Activated CD8-positive, alpha-beta memory T cell treated with anti-CD3 and anti-CD28 coated beads, Interleukin-2, amount 50 U/mL, for 24 hours (primary cell): Measurements from ENCODE around the gene MAG.
"Not testable (repeated sequence)": the region's sequence is repeated elsewhere in the genome, so short reads cannot be mapped to it uniquely, and the experiment has no call there.

Experiments used
- DNase-seq: peaks from one replicate; pipeline ENCODE4 v3.0.0-alpha.2; 2020; ENCODE audit errors: extremely low read depth

MAG gene

GRCh38 chr19:35346193-35347052, 54.5 kb downstream of the MAG start:
- DNase-seq = peak; percentile 44

GRCh38 chr19:35347171-35347929, 55.4 kb downstream of the MAG start, which contains the start of gene FFAR1:
TSS of gene FFAR1 (plus strand) at chr19:35347902. CDS start at chr19:35351552, 3,650 bp downstream.
- DNase-seq = peak; percentile 31

DNA sequence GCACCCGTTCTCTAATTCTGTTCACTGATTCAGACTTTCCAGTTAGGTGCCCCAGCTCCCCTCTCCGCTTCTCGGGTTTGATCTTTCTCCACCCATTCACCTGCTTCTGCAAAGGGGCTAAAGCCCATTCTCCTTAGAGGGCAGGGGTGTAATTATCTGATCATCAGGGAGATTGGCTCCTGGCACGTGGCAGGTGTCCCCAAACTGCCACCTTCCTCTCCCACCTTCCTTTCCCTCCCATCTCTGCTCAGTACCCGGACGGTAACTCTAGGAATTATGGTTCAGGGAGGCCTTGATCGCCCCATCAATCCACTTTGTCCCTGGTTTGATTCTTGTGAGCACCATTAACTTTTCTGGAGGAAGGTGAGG, 56.0 kb downstream of the MAG start:
- no peak for DNase-seq

GRCh38 chr19:35348911-35349611, 57.1 kb downstream of the MAG start:
- DNase-seq = no peak

- no peak for DNase-seq
Observed at GRCh38 chr19:35349614-35350521, 57.9 kb downstream of the MAG start.

DNA sequence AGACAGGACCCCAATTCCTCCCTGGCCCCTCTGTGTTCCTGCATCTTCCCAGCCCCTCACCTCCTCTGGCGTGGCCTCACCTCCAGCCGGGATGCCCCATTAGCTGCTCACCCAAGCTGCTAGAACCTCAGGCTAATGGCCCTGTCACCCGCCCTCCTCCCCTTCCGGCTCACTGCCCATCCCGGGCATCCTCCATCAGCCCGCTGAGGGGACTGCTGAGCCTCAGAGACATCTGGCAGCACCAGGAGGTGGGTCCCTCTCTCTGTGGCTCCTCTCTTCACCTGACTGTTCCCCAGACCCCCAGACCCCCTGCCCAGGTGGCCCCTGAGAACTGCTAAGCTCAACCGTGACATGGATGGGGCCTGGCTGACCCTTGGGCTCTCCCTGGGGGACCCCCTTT, 58.6 kb downstream of the MAG start:
- DNase-seq = no peak

DNA sequence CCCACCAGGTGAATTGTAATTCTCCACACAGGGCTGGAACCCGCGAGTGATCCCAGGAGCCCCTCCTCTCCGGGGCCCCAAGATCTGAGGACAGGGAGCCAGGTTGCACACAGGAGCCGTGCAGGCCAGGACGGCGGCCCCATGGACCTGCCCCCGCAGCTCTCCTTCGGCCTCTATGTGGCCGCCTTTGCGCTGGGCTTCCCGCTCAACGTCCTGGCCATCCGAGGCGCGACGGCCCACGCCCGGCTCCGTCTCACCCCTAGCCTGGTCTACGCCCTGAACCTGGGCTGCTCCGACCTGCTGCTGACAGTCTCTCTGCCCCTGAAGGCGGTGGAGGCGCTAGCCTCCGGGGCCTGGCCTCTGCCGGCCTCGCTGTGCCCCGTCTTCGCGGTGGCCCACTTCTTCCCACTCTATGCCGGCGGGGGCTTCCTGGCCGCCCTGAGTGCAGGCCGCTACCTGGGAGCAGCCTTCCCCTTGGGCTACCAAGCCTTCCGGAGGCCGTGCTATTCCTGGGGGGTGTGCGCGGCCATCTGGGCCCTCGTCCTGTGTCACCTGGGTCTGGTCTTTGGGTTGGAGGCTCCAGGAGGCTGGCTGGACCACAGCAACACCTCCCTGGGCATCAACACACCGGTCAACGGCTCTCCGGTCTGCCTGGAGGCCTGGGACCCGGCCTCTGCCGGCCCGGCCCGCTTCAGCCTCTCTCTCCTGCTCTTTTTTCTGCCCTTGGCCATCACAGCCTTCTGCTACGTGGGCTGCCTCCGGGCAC, 59.6 kb downstream of the MAG start:
- no peak for DNase-seq

DNA sequence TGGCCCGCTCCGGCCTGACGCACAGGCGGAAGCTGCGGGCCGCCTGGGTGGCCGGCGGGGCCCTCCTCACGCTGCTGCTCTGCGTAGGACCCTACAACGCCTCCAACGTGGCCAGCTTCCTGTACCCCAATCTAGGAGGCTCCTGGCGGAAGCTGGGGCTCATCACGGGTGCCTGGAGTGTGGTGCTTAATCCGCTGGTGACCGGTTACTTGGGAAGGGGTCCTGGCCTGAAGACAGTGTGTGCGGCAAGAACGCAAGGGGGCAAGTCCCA, 60.2 kb downstream of the MAG start:
- DNase-seq = no peak

- DNase-seq = peak; percentile 54
Observed at GRCh38 chr19:35352448-35353304, 60.7 kb downstream of the MAG start.

DNA sequence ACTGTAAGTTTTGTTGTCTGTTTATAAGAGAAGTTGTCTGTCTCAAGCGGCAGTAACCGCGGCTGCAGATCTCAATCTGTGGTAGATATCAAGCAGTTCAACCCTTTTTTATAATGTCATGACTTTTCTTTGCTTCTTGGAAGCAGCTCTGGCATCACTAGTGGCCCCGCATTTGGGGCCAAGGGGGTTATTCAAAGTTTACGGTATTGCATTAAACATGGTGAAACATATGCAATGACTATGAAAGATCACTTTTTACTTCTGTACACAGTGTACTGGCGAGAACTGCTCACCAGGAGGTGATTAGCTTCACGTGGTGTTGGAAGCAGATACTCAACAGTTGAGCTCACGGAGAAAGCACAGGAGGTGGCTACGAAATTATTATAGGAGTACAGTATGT, 61.7 kb downstream of the MAG start:
- no peak for DNase-seq

DNA sequence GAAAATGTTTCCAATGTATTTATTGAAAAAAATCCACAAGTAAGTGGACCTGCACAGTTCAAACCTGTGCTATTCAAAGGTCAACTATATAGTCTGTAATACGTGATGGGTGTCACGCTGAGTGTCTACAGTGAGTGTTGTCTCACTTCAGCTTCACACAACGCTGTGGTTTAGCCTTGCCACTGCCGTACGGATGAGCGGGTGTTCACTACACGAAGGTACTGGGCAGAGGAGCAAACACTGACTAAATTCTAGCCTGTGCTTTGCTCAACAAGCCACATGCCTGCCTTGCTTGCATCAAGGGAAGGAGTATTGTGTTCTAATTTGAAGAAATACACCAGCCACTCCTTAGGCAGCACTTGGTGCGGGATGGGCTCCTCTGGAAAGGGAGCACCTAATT, 62.9 kb downstream of the MAG start:
- DNase-seq = no peak

DNA sequence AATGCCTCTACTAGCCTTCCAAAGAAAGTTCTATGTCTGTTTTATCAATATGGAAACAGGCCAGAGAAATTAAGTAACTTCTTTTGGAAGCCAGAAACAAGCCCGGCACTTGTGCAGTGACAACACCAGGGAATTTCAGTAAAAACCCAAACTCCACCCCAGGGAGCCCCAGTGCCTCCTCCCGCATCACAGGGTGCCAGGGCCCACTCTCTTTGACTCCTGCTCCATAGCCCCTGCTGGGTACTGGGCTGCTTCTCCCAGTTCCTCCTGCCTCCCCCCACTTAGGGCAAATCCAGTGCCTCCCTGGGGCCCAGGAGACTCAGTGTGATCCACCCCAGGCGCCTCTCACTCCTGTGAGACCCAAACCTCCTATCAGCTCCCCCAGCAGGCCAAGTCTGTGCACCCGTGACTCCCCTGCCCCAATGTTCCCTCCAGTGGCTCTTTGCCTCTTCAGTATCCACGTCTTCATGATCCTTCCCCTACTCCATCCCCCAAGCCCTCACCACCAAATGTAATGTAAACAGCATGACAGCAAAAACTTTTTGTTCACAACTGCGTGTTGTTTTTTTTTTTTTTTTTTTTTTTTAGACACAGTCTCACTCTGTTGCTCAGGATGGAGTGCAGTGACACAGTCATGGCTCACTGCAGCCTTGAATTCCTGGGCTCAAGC, 64.0 kb downstream of the MAG start:
- DNase-seq = no peak

- no peak for DNase-seq
Observed at GRCh38 chr19:35357867-35358573, 66.1 kb downstream of the MAG start, which contains the start of gene FFAR3. TSS of gene FFAR3 (plus strand) at chr19:35358460. CDS start at chr19:35358891, 431 bp downstream.

GRCh38 chr19:35358834-35359233, 66.9 kb downstream of the MAG start:
- not testable (repeated sequence) for DNase-seq

- DNase-seq = not testable (repeated sequence)
Observed at GRCh38 chr19:35359395-35359794, 67.4 kb downstream of the MAG start.

DNA sequence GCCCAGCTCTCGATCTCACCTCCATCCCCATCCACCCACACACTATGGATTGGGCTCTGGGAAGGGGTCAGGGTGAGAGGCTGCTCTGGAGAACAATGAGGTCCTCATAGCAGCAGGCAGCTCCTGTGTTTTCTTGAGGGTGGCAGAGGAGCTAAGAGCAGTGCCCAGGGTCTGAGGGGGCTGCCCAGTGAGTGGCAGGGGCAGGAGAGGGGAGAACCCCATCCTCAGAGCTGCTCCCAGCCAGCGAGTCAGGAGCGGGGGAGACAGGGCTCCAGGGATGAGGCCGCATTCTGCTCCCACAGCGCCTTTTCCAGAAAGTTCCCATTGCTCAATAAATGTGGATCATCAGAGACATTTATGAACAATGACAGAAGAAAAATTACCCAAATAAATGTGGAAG, 68.1 kb downstream of the MAG start:
- not testable (repeated sequence) for DNase-seq

GRCh38 chr19:35360880-35361420, 69.0 kb downstream of the MAG start:
- DNase-seq = no peak
